ENCODE data around the gene ATP11A.
"Not testable (repeated sequence)": the region's sequence is repeated elsewhere in the genome, so short reads cannot be mapped to it uniquely, and the experiment has no call there.

ATP11A gene

GRCh38 chr13:112680741-112681360 is 9.0 kb upstream of the ATP11A start:
- H3K36me3 ChIP-seq (ENCODE audit: control insufficient read depth, insufficient read depth, low read length): no peaks in the 10 kb centered on the region
- H3K27ac ChIP-seq (ENCODE audit: insufficient read depth, low read depth, low read length, poor library complexity, severe bottlenecking): no peak overlapping the region
- H3K4me1 ChIP-seq (ENCODE audit: control insufficient read depth, insufficient read depth, low read length): no peaks in the 10 kb centered on the region
- 95 to 97% methylated on average over 17 of the region's 17 CpGs for WGBS, 2 experiments
- no peaks in the 10 kb centered on the region for H3K9me3 ChIP-seq (ENCODE audit: control insufficient read depth, low read length)
- H3K4me3 ChIP-seq (ENCODE audit: insufficient read depth, low read depth, low read length): no peak overlapping the region
- H3K27me3 ChIP-seq (ENCODE audit: control insufficient read depth, insufficient read depth, low read length, poor library complexity, severe bottlenecking): no peaks in the 10 kb centered on the region

- Histone ChIP-seq H3K36me3 (ENCODE audit: control insufficient read depth, insufficient read depth, low read length) (no peaks in the 10 kb centered on the region), H3K27me3 (ENCODE audit: control insufficient read depth, insufficient read depth, low read length, poor library complexity, severe bottlenecking) (no peaks in the 10 kb centered on the region), H3K4me1 (ENCODE audit: control insufficient read depth, insufficient read depth, low read length) (peaks cover 2% of the 10 kb centered on the region), H3K27ac (ENCODE audit: insufficient read depth, low read depth, low read length, poor library complexity, severe bottlenecking) (no peak overlapping the region), H3K4me3 (ENCODE audit: insufficient read depth, low read depth, low read length) (no peak overlapping the region), H3K9me3 (ENCODE audit: control insufficient read depth, low read length) (no peaks in the 10 kb centered on the region)
- WGBS, 2 experiments: 93 to 94% methylated on average over 10 of the region's 10 CpGs
Observed at GRCh38 chr13:112683581-112683980, 6.3 kb upstream of the ATP11A start.

GRCh38 chr13:112684071-112684845 is 5.6 kb upstream of the ATP11A start:
- peaks cover 7% of the 10 kb centered on the region for H3K4me1 ChIP-seq (ENCODE audit: control insufficient read depth, insufficient read depth, low read length)
- H3K27ac ChIP-seq (ENCODE audit: insufficient read depth, low read depth, low read length, poor library complexity, severe bottlenecking): no peak overlapping the region
- no peaks in the 10 kb centered on the region for H3K36me3 ChIP-seq (ENCODE audit: control insufficient read depth, insufficient read depth, low read length)
- WGBS, 2 experiments: 93 to 96% methylated on average over 18 of the region's 18 CpGs
- no peak overlapping the region for H3K4me3 ChIP-seq (ENCODE audit: insufficient read depth, low read depth, low read length)
- H3K9me3 ChIP-seq (ENCODE audit: control insufficient read depth, low read length): no peaks in the 10 kb centered on the region
- no peaks in the 10 kb centered on the region for H3K27me3 ChIP-seq (ENCODE audit: control insufficient read depth, insufficient read depth, low read length, poor library complexity, severe bottlenecking)

GRCh38 chr13:112685189-112685805 is 4.5 kb upstream of the ATP11A start:
- not testable (repeated sequence) for H3K4me3 ChIP-seq (ENCODE audit: insufficient read depth, low read depth, low read length); H3K27me3 ChIP-seq (ENCODE audit: control insufficient read depth, insufficient read depth, low read length, poor library complexity, severe bottlenecking); H3K27ac ChIP-seq (ENCODE audit: insufficient read depth, low read depth, low read length, poor library complexity, severe bottlenecking); H3K4me1 ChIP-seq (ENCODE audit: control insufficient read depth, insufficient read depth, low read length); H3K9me3 ChIP-seq (ENCODE audit: control insufficient read depth, low read length); H3K36me3 ChIP-seq (ENCODE audit: control insufficient read depth, insufficient read depth, low read length)
- 91 to 93% methylated on average over 9 of the region's 9 CpGs for WGBS, 2 experiments

GRCh38 chr13:112685896-112686295 is 3.9 kb upstream of the ATP11A start:
- H3K36me3 ChIP-seq (ENCODE audit: control insufficient read depth, insufficient read depth, low read length): no peaks in the 10 kb centered on the region
- no peak overlapping the region for H3K4me3 ChIP-seq (ENCODE audit: insufficient read depth, low read depth, low read length)
- peaks cover 7% of the 10 kb centered on the region for H3K4me1 ChIP-seq (ENCODE audit: control insufficient read depth, insufficient read depth, low read length)
- no peaks in the 10 kb centered on the region for H3K27me3 ChIP-seq (ENCODE audit: control insufficient read depth, insufficient read depth, low read length, poor library complexity, severe bottlenecking)
- H3K27ac ChIP-seq (ENCODE audit: insufficient read depth, low read depth, low read length, poor library complexity, severe bottlenecking): no peak overlapping the region
- WGBS, 2 experiments: 90 to 93% methylated on average over 4 of the region's 4 CpGs
- no peaks in the 10 kb centered on the region for H3K9me3 ChIP-seq (ENCODE audit: control insufficient read depth, low read length)

GRCh38 chr13:112686364-112686763 is 3.5 kb upstream of the ATP11A start:
- WGBS, 2 experiments: 95 to 98% methylated on average over 7 of the region's 7 CpGs
- no peaks in the 10 kb centered on the region for H3K9me3 ChIP-seq (ENCODE audit: control insufficient read depth, low read length)
- no peak overlapping the region for H3K4me3 ChIP-seq (ENCODE audit: insufficient read depth, low read depth, low read length)
- H3K36me3 ChIP-seq (ENCODE audit: control insufficient read depth, insufficient read depth, low read length): no peaks in the 10 kb centered on the region
- H3K27ac ChIP-seq (ENCODE audit: insufficient read depth, low read depth, low read length, poor library complexity, severe bottlenecking): no peak overlapping the region
- H3K4me1 ChIP-seq (ENCODE audit: control insufficient read depth, insufficient read depth, low read length): peaks cover 7% of the 10 kb centered on the region
- no peaks in the 10 kb centered on the region for H3K27me3 ChIP-seq (ENCODE audit: control insufficient read depth, insufficient read depth, low read length, poor library complexity, severe bottlenecking)

GRCh38 chr13:112686987-112687386 is 2.9 kb upstream of the ATP11A start:
- peaks cover 2% of the 10 kb centered on the region for H3K27me3 ChIP-seq (ENCODE audit: control insufficient read depth, insufficient read depth, low read length, poor library complexity, severe bottlenecking)
- peaks cover 12% of the 10 kb centered on the region for H3K4me1 ChIP-seq (ENCODE audit: control insufficient read depth, insufficient read depth, low read length)
- no peaks in the 10 kb centered on the region for H3K9me3 ChIP-seq (ENCODE audit: control insufficient read depth, low read length)
- no peaks in the 10 kb centered on the region for H3K36me3 ChIP-seq (ENCODE audit: control insufficient read depth, insufficient read depth, low read length)
- no peak overlapping the region for H3K27ac ChIP-seq (ENCODE audit: insufficient read depth, low read depth, low read length, poor library complexity, severe bottlenecking)
- WGBS, 2 experiments: 82 to 83% methylated on average over 9 of the region's 9 CpGs
- H3K4me3 ChIP-seq (ENCODE audit: insufficient read depth, low read depth, low read length): no peak overlapping the region

- Histone ChIP-seq H3K4me3 (ENCODE audit: insufficient read depth, low read depth, low read length) (no peak overlapping the region), H3K9me3 (ENCODE audit: control insufficient read depth, low read length) (no peaks in the 10 kb centered on the region), H3K27me3 (ENCODE audit: control insufficient read depth, insufficient read depth, low read length, poor library complexity, severe bottlenecking) (peaks cover 6% of the 10 kb centered on the region), H3K36me3 (ENCODE audit: control insufficient read depth, insufficient read depth, low read length) (no peaks in the 10 kb centered on the region), H3K27ac (ENCODE audit: insufficient read depth, low read depth, low read length, poor library complexity, severe bottlenecking) (no peak overlapping the region), H3K4me1 (ENCODE audit: control insufficient read depth, insufficient read depth, low read length) (peaks cover 12% of the 10 kb centered on the region)
- WGBS, 2 experiments: 91 to 92% methylated on average over 10 of the region's 10 CpGs
Observed at GRCh38 chr13:112687836-112688559, 1.8 kb upstream of the ATP11A start.

GRCh38 chr13:112688560-112689302 is 1.1 kb upstream of the ATP11A start:
- Histone ChIP-seq H3K4me1 (ENCODE audit: control insufficient read depth, insufficient read depth, low read length) (peaks cover 12% of the 10 kb centered on the region), H3K27me3 (ENCODE audit: control insufficient read depth, insufficient read depth, low read length, poor library complexity, severe bottlenecking) (peaks cover 6% of the 10 kb centered on the region), H3K27ac (ENCODE audit: insufficient read depth, low read depth, low read length, poor library complexity, severe bottlenecking) (no peak overlapping the region), H3K9me3 (ENCODE audit: control insufficient read depth, low read length) (no peaks in the 10 kb centered on the region), H3K36me3 (ENCODE audit: control insufficient read depth, insufficient read depth, low read length) (no peaks in the 10 kb centered on the region), H3K4me3 (ENCODE audit: insufficient read depth, low read depth, low read length) (peak overlapping the region; percentile 83)
- 76% methylated on average over 15 of the region's 15 CpGs for WGBS, 2 experiments
